ENCODE results near the gene PIH1D1. TPM values are rescaled to one million over a fixed set of nuclear protein-coding genes. Genes with fewer than 3 reads are reported as not detected.
"Not testable (repeated sequence)": the region's sequence is repeated elsewhere in the genome, so short reads cannot be mapped to it uniquely, and the experiment has no call there.

Gene PIH1D1
- total RNA-seq, 1 experiment from 2014 or later: 81.1 TPM

GRCh38 chr19:49456326-49456725 is 4.7 kb upstream of the PIH1D1 start:
- no peak for DNase-seq (ENCODE audit: low read depth)

DNA sequence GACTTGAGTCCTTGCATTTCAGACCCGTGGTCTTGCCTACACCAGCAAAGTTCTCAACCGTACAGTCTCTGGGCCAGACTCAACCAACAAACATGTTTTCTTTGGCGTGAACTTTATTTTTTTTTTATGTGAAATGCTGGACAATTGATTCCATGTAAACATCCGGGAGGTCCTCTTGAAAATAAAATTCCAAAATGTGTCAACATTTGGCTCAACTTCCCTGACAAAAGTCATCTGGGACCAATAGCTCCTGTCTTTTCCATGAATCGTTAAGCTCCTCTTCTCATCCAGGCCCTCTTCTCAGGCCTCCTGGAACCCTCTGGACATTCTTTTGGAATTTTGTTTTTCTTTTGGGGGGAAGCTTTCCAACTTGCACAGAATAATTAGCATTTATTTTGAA is 4.2 kb upstream of the PIH1D1 start:
- no peak for DNase-seq (ENCODE audit: low read depth)

DNA sequence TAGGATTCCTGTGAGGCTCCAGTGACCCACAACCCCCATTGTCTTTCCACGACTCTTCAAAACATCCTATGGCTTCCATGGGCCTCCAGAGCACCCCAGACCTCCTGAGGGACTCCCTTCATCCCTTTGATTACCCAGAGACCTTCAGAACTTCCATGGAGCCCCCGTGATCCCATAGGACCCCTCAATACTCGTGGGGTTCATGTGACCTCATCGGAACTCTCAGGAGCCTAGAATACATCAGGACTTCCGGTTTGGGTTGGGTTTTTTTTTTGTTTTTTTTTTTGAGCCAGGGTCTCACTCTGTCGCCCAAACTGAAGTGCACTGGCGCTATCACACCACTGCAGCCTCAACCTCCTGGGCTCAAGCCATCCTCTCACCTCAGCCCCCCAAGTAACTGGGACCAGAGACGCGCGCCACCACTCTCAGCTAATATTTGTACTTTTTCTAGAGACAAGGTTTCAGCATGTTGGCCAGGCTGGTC is 2.2 kb upstream of the PIH1D1 start:
- DNase-seq (ENCODE audit: low read depth): no peak

- peak; percentile 97 for DNase-seq (ENCODE audit: low read depth)
Observed at GRCh38 chr19:49453013-49453756, 1.6 kb upstream of the PIH1D1 start, which contains the start of gene ALDH16A1. ALDH16A1 (plus strand) TSS chr19:49453225; CDS start chr19:49453332, 107 bp downstream.

DNA sequence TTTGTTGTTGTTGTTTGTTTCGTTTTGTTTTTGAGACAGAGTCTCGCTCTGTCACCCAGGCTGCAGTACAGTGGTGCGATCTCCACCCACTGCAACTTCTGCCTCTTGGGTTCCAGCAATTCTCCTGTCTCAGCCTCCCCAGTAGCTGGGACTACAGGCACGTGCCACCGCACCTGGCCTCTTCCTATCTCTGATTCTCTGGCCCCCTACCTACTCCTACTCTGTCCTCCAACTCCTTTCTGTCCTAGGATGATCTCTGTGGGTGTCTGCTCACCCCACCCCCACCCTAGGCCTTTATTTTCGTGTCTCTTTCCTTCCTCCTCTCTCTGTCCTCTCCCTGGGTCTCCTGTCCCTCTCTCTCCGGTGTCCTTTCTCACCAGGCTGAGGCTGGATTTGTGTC is 1.2 kb downstream of the PIH1D1 start:
- no peak for DNase-seq (ENCODE audit: low read depth)

- DNase-seq (ENCODE audit: low read depth): no peak
Observed at GRCh38 chr19:49448432-49448786, 3.2 kb downstream of the PIH1D1 start.

DNA sequence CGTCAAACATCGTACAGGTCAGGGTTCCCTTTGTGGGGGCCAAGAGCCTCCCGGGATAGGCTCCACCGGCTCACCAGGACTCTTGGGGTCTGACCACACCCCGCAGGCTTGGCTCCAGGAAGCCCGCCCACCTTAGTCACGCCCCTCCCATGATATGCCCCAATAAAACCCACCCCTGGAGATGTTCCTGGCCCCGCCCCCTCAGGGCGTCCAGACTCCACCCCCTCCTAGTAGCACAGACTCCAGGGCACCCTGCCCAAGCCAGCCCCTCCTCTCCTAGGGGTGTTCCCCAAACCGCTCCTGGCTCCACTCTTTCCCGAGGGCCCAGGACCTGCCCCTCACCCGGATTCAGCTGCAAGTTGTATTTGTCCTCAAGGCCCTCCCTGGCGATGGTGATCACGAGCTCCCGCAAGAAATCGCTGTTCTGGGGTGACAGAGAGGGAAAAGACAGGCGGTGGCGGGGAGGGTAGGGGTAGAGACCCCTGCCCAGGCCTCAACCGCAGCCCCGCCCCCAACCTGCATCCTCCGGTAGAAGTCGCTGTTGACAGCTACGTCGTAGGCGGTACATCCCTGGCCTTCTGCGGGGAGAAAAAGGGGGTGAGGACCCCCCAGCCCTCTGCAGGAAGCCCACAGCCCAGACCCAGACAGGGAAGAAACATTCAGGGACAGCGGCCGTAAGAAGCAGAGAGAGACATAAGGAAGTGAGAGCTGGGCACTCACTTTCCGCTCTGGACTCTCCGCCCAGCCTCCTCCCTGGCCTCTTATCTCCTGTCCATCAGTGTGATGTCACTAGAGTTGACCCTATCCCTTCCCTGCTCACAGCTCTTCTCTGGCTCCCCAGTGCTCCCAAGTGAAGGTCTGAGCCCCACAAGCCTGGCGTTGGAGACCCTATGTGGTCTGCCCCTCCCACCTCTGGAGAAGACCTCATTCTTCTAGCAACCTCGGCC is 3.9 kb downstream of the PIH1D1 start:
- DNase-seq (ENCODE audit: low read depth): peak; percentile 30

DNA sequence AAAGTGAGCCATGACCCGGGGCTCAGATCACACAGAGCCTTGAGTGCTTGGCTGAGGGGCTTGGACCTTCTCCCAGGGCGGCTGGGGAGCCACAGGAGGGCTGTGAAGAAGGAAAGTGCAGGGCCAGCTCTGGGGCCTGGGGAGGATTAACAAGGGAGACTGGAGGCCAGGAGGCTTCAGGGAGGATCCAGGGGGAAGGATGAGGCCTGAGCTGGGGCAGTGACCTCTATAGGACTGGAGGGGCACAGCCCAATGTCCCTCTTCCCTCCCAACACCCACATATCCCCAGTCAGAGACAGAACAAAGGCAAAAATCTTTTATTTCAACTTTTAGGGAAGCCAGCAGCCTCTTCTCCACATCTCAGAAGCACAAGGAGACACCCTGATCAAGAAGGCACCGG is 5.6 kb downstream of the PIH1D1 start:
- DNase-seq (ENCODE audit: low read depth): no peak

DNA sequence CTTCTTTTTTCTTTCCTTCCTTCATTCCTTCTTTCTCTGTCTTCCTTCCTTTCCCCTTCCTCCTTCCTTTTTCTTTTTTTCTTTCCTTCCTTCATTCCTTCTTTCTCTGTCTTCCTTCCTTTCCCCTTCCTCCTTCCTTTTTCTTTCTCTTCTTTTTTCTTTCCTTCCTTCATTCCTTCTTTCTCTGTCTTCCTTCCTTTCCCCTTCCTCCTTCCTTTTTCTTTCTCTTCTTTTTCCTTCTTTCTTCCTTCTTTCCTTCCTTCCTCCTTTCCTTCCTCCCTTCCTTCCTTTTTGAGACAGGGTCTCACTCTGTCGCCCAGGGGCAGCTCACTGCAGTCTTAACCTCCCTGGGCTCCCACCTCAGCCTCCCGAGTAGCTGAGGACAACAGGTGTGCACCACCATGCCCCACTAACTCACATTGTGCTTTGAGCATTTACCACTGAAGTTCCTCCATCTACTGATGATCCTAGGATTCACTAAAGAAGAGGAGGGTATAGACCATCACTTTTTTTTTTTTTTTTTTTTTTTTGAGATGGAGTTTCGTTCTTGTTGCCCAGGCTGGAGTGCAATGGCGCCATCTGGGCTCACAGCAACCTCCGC is 7.4 kb downstream of the PIH1D1 start:
- not testable (repeated sequence) for DNase-seq (ENCODE audit: low read depth)

- peak; percentile 94 for DNase-seq (ENCODE audit: low read depth)
Observed at GRCh38 chr19:49443366-49444099, 8.1 kb downstream of the PIH1D1 start.

- peak; percentile 87 for DNase-seq (ENCODE audit: low read depth)
Observed at GRCh38 chr19:49442771-49443365, 8.7 kb downstream of the PIH1D1 start.

DNA sequence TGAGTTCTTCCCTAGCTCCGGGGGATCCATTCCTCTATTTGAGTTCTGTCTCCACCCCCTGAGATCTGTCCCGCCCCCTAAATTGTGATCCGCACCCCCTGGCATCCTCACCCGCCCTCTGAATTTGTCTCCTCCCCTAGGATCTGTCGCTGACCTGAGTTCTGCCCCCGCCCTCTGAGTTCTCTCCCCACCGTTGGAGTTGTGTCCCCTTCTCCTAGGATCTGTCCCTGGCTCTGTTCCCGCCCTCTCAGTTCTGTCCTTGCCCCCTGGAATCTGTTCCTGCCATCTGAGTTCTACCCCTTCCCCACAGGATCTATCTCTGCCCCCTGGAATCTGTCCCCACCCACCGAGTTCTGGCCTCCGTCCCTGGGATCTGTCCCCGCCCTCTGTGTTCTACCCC is 9.3 kb downstream of the PIH1D1 start:
- no peak for DNase-seq (ENCODE audit: low read depth)

GRCh38 chr19:49441960-49442350 is 9.7 kb downstream of the PIH1D1 start:
- no peak for DNase-seq (ENCODE audit: low read depth)

DNA sequence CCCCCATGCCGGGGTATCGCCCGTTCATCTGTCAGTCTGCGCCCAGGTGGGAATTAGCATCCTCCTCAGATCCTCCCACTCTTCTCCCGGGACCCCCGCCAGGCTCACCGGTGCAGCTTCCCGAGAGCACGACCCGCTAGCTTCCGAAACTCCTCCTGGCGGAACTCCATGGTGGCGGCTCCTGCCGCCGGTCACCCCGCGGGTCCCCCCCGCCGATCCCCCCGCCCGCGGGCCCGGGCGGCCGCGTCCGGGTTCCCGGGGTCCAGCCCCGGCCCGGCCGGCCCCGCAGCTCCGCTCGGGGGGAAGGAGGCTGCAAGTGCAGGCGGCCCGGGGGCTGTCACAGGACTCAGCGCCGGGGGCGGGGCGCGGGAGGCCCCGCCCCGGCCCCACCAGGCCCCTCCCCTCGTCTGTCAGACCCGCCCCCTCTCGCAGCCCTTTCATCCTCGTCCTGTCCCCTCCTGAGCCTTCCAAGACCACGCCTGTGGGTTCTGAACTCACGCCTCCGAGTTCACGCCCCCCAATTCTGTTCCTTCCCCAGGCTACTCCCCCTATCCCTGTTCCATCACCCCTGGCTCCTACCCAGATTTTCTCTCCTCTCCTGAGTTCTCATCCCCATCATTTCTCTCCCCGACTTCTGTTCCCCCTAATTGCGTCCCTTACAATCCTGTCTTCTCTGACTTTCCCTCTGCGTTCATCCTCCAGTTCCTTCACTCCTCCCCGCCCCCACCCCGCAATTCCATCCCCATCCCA is 10.2 kb downstream of the PIH1D1 start, which contains the start of gene SLC17A7:
Gene SLC17A7, minus strand, starts transcription at position 318 of the 750 bp plus-strand sequence. Its CDS starts 148 bp downstream, at position 170.
- DNase-seq (ENCODE audit: low read depth): no peak

DNA sequence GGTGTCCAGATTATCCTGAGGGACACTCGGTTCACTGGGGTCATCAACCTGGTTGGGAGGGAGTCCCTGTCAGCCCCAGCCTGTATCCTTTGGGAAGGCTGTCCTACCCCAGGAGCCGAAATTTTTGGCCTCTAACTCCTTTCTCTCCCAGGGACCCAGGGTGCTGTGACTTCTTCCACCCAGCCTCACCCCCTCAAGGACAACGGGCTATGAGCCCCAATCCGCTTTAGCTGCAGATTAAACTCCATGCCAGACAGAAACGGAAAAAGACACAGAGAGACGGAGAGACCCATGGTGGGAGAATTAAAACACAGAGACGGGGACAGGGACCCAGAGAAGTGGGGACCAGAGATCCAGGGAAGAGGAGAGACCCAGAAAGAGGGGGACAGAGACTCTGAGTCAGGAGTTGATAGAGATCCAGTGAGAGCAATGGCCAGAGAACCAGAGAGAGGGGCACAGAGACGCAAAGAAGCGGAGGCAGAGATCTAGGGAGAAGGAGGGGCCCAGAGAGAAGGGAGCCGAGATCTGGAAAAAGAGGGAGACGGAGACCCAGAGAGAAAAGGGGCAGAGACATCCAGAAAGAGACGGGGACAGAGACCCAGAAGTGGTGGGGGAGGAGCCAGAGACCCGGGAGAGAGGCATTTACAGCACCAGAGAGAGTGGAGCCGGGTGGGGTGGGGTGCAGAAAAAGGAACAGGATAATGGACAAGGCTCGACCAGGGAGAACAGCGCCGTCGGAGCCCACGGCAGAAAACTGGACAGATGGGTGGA is 11.0 kb downstream of the PIH1D1 start:
- DNase-seq (ENCODE audit: low read depth): no peak

GRCh38 chr19:49439836-49440235 is 11.8 kb downstream of the PIH1D1 start:
- no peak for DNase-seq (ENCODE audit: low read depth)

- no peak for DNase-seq (ENCODE audit: low read depth)
Observed at GRCh38 chr19:49438261-49438660, 13.4 kb downstream of the PIH1D1 start.

- no peak for DNase-seq (ENCODE audit: low read depth)
Observed at GRCh38 chr19:49437231-49437630, 14.4 kb downstream of the PIH1D1 start.

DNA sequence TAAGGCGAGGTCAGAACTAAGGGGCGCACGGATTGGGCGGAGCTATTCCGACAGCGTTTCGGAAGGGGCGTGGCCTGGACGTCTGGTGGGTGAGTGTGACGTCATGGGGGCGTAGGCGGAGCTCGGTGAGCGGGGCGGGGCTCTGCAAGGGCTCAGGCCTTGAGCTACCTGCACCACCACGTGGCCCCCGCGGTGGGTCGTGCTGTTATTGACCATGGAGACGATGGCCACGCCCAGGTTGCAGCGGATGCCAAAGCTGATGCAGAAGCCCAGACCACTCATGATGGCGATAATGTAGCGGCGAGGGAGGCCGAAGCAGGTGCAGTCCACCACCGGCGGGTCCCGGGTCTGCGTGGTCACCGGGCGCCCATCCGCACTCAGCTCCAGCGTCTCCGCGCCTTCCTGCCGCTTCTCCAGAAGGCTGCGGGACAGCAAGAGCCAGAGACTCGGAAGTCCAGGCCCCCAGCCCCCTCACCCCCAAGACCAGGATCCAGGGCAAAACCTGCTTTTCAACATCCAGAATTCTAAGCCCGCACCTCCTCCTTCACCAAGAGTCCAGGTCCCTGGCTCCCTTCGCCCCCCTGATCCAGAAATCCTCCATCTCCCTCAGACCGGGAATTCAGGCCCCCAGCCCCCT is 15.1 kb downstream of the PIH1D1 start:
- no peak for DNase-seq (ENCODE audit: low read depth)
